ENCODE results near the gene ZNF343. TPM values are rescaled to one million over a fixed set of nuclear protein-coding genes. Genes with fewer than 3 reads are reported as not detected.

Gene ZNF343
- total and polyA plus RNA-seq, 2 experiments from 2014 or later = 6.2 to 7.0 TPM

DNA sequence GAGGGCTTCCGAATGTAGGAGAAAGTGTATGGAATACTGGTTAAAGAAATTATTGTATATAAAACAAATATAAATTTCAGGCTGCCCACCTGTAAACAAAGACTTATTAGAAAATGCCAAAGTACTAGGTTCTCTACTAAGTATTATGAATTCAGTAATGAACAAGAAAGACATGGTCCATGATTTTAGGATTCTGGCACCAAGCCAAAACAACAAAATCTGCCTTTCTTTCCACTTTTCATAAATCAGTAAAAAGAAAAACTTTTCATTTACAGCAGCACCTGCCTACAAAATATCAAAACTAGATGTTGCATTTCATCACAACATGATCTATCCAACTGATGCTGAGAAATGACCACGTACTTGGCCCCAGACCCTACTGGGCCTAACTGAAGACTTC lies 23.6 kb downstream of the ZNF343 start:
- TF ChIP-seq CTCF (IDR thresholded peaks at IDR 0.05; ENCODE audit: poor library complexity) (no peak), EZH2 (IDR thresholded peaks at IDR 0.05; ENCODE audit: borderline replicate concordance) (no peak), EZH2phosphoT487 (IDR thresholded peaks at IDR 0.05; ENCODE audit: low read depth, severe bottlenecking, unreplicated experiment) (no peak)
- no peaks in the 10 kb centered on the region for H4K20me1 ChIP-seq (ENCODE audit: insufficient read depth, poor library complexity, severe bottlenecking)
- no peaks in the 10 kb centered on the region for H3K9me3 ChIP-seq (ENCODE audit: low read depth)
- no peaks in the 10 kb centered on the region for H3K36me3 ChIP-seq (replicated peaks; ENCODE audit: insufficient read depth, low read depth)
- 98% methylated on average over 2 of the region's 2 CpGs for WGBS (ENCODE audit: low lambda C conversion rate, missing lambda C conversion rate)
- H3K27me3 ChIP-seq = no peaks in the 10 kb centered on the region
- H3K9me2 ChIP-seq (replicated peaks; ENCODE audit: insufficient read depth) = no peaks in the 10 kb centered on the region
- H3K4me1 ChIP-seq (ENCODE audit: insufficient read depth) = no peaks in the 10 kb centered on the region
- no peak for DNase-seq (ENCODE audit: low spot score)
- H3K27ac ChIP-seq = no peak overlapping the region
- no peak overlapping the region for H3K4me2 ChIP-seq
- no peaks in the 10 kb centered on the region for H3K79me2 ChIP-seq
- H2AFZ ChIP-seq = no peak overlapping the region
- H3K4me3 ChIP-seq = no peak overlapping the region

- no peak for TF ChIP-seq EZH2 (IDR thresholded peaks at IDR 0.05; ENCODE audit: borderline replicate concordance)
- TF ChIP-seq CTCF (IDR thresholded peaks at IDR 0.05; ENCODE audit: poor library complexity) = no peak
- TF ChIP-seq EZH2phosphoT487 (IDR thresholded peaks at IDR 0.05; ENCODE audit: low read depth, severe bottlenecking, unreplicated experiment) = no peak
- WGBS (ENCODE audit: low lambda C conversion rate, missing lambda C conversion rate) = 96% methylated on average over 12 of the region's 12 CpGs
These were observed 25.2 kb downstream of the ZNF343 start for GRCh38 chr20:2483504-2483903.

DNA sequence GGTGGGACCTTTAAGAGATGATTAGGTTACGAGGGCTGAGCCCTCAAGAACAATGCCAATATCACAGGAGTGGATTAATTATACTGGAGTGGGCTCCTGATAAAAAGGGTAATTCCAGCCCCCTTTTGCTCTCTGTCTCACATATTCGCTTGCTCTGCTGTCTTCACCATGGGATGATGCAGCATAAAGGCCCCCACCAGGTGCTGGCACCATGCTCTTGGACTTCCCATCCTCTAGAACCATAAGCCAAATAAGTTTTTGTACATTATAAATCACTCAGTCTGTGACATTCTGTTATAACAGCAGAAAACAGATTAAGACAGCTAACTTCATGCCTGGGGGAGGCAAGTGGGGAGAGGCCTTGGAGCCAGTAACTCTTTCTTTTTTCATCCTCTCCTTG lies 28.3 kb downstream of the ZNF343 start:
- no peak for TF ChIP-seq EZH2phosphoT487 (IDR thresholded peaks at IDR 0.05; ENCODE audit: low read depth, severe bottlenecking, unreplicated experiment)
- no peak for TF ChIP-seq CTCF (IDR thresholded peaks at IDR 0.05; ENCODE audit: poor library complexity)
- no peak for TF ChIP-seq EZH2 (IDR thresholded peaks at IDR 0.05; ENCODE audit: borderline replicate concordance)
- no peaks in the 10 kb centered on the region for H3K9me2 ChIP-seq (replicated peaks; ENCODE audit: insufficient read depth)
- H3K4me1 ChIP-seq (ENCODE audit: insufficient read depth) = no peaks in the 10 kb centered on the region
- H3K36me3 ChIP-seq (replicated peaks; ENCODE audit: insufficient read depth, low read depth) = no peaks in the 10 kb centered on the region
- no peak overlapping the region for H3K4me3 ChIP-seq
- no peak overlapping the region for H3K4me2 ChIP-seq
- H3K27me3 ChIP-seq = no peaks in the 10 kb centered on the region
- no peak overlapping the region for H2AFZ ChIP-seq
- H3K79me2 ChIP-seq = no peaks in the 10 kb centered on the region
- WGBS (ENCODE audit: low lambda C conversion rate, missing lambda C conversion rate) = 98% methylated on average over 2 of the region's 2 CpGs
- H3K9me3 ChIP-seq (ENCODE audit: low read depth) = no peaks in the 10 kb centered on the region
- DNase-seq (ENCODE audit: low spot score) = no peak
- H3K27ac ChIP-seq = no peak overlapping the region
- H4K20me1 ChIP-seq (ENCODE audit: insufficient read depth, poor library complexity, severe bottlenecking) = no peaks in the 10 kb centered on the region

More at GRCh38 chr20:2483504-2483903, 25.2 kb downstream of the ZNF343 start:
- no peak overlapping the region for H3K4me2 ChIP-seq
- H2AFZ ChIP-seq = no peak overlapping the region
- no peaks in the 10 kb centered on the region for H3K36me3 ChIP-seq (replicated peaks; ENCODE audit: insufficient read depth, low read depth)
- H3K9me2 ChIP-seq (replicated peaks; ENCODE audit: insufficient read depth) = no peaks in the 10 kb centered on the region
- H3K9me3 ChIP-seq (ENCODE audit: low read depth) = no peaks in the 10 kb centered on the region
- no peaks in the 10 kb centered on the region for H3K27me3 ChIP-seq
- H3K4me1 ChIP-seq (ENCODE audit: insufficient read depth) = no peaks in the 10 kb centered on the region
- DNase-seq (ENCODE audit: low spot score) = no peak
- H3K4me3 ChIP-seq = no peak overlapping the region
- H4K20me1 ChIP-seq (ENCODE audit: insufficient read depth, poor library complexity, severe bottlenecking) = no peaks in the 10 kb centered on the region
- H3K79me2 ChIP-seq = no peaks in the 10 kb centered on the region
- no peak overlapping the region for H3K27ac ChIP-seq

Data from hepatocyte (in vitro differentiated cells).